PC-9 (cell line): Measurements from ENCODE around the gene TBPL1. TPM values are rescaled to one million over a fixed set of nuclear protein-coding genes. Genes with fewer than 3 reads are reported as not detected.

Experiments used
- BruUV-seq: library from RNA; stranded (reverse); fragments of 400-500 nt; replicated peaks from 2 replicates; lab custom pipeline; 2021; lab: Mats Ljungman, UMichigan
- CTCF ChIA-PET: fragments of 300-600 bp; sonication (Branson Sonifier 250); formaldehyde crosslinking; loops from one replicate; lab custom pipeline; 2022; ENCODE audit warnings: antibody characterized with exemption; lab: Charles Lee
- POLR2A ChIA-PET: fragments of 300-600 bp; sonication (Branson Sonifier 250); formaldehyde crosslinking; loops from one replicate; lab custom pipeline; 2022; ENCODE audit warnings: antibody characterized with exemption; ENCODE audit not compliant: unreplicated experiment; lab: Charles Lee
- DNase-seq, 2 experiments: peaks; one replicate each; pipeline versions ENCODE4 v3.0.0 to v3.0.0-alpha.2; 2015 to 2022; ENCODE audit warnings: mixed read lengths in 1 of 2
- H2AFZ ChIP-seq: fragments of 200-600 bp; sonication (generic); 2 replicates; pipeline ENCODE4 v1.8.1; 2017; ENCODE audit warnings: antibody characterized with exemption
- H3F3A ChIP-seq: fragments of 200-600 bp; sonication (generic); 2 replicates; pipeline ENCODE4 v1.8.1; 2017; ENCODE audit warnings: antibody characterized with exemption, mild to moderate bottlenecking, low read depth; ENCODE audit not compliant: insufficient read depth
- H3K27ac ChIP-seq: fragments of 200-600 bp; sonication (generic); 2 replicates; pipeline ENCODE4 v1.6.1; 2016; ENCODE audit warnings: mixed run types
- H3K27me3 ChIP-seq: fragments of 200-600 bp; sonication (generic); 2 replicates; pipeline ENCODE4 v1.6.1; 2016; ENCODE audit warnings: low read depth, mixed run types; ENCODE audit not compliant: insufficient read depth
- H3K36me3 ChIP-seq: fragments of 200-600 bp; sonication (generic); 2 replicates; pipeline ENCODE4 v1.6.1; 2016; ENCODE audit warnings: low read depth, mixed run types
- H3K4me1 ChIP-seq: fragments of 200-600 bp; sonication (generic); replicated peaks from 2 replicates; pipeline ENCODE4 v1.6.1; 2016; ENCODE audit warnings: mixed run types; ENCODE audit not compliant: insufficient read depth
- H3K4me2 ChIP-seq: fragments of 200-600 bp; sonication (generic); 2 replicates; pipeline ENCODE4 v1.6.1; 2017; ENCODE audit warnings: mixed run types
- H3K4me3 ChIP-seq: fragments of 200-600 bp; sonication (generic); 2 replicates; pipeline ENCODE4 v1.6.1; 2016; ENCODE audit warnings: mixed run types
- H3K79me2 ChIP-seq: fragments of 200-600 bp; sonication (generic); 2 replicates; pipeline ENCODE4 v1.6.1; 2017; ENCODE audit warnings: low read depth, mixed run types
- H3K9me2 ChIP-seq: fragments of 200-600 bp; sonication (generic); 2 replicates; pipeline ENCODE4 v1.8.1; 2017; ENCODE audit warnings: mild to moderate bottlenecking; ENCODE audit not compliant: insufficient read depth
- H3K9me3 ChIP-seq: fragments of 200-600 bp; sonication (generic); 2 replicates; pipeline ENCODE4 v1.8.1; 2016; ENCODE audit warnings: low read depth; ENCODE audit not compliant: insufficient read depth
- H4K20me1 ChIP-seq: fragments of 200-600 bp; sonication (generic); 2 replicates; pipeline ENCODE4 v1.8.1; 2017; ENCODE audit not compliant: insufficient read depth
- EZH2 ChIP-seq: fragments of 200-600 bp; sonication (generic); IDR thresholded peaks from 2 replicates; pipeline ENCODE4 v1.8.0; 2017; ENCODE audit warnings: antibody characterized with exemption, low read depth
- intact Hi-C: fragments of 100-400 bp; cut with micrococcal nuclease; formaldehyde crosslinking; loops from one replicate; pipeline ENCODE4 v1.10.0; 2022; ENCODE audit not compliant: unreplicated experiment
- total RNA-seq: library from RNA; stranded (reverse); gene quantifications from 2 replicates; pipeline ENCODE4 v1.2.3, GENCODE V29; 2021
- TF ChIP-seq, protein P1 (sequence below): fragments of 200-600 bp; sonication (generic); conservative IDR thresholded peaks from 2 replicates; pipeline ENCODE4 v1.6.1; 2017; ENCODE audit warnings: mixed run types, antibody characterized with exemption, mild to moderate bottlenecking, moderate library complexity

TBPL1 gene
- total RNA-seq, 1 experiment from 2014 or later, result 21.7 TPM

- Histone ChIP-seq H3K27ac (no peak overlapping the region), H3K4me3 (no peak overlapping the region), H3K27me3 (no peaks in the 10 kb centered on the region), H3K79me2 (peaks cover 71% of the 10 kb centered on the region), H3K9me3 (no peaks in the 10 kb centered on the region), H4K20me1 (peaks cover 2% of the 10 kb centered on the region; the same call in 1 of the 2 replicates), H3K4me2 (no peak overlapping the region), H3F3A (no peaks in the 10 kb centered on the region), H3K36me3 (no peaks in the 10 kb centered on the region), H3K4me1 (no peaks in the 10 kb centered on the region), H2AFZ (no peak overlapping the region), H3K9me2 (no peaks in the 10 kb centered on the region)
- TF ChIP-seq, protein P1, sequence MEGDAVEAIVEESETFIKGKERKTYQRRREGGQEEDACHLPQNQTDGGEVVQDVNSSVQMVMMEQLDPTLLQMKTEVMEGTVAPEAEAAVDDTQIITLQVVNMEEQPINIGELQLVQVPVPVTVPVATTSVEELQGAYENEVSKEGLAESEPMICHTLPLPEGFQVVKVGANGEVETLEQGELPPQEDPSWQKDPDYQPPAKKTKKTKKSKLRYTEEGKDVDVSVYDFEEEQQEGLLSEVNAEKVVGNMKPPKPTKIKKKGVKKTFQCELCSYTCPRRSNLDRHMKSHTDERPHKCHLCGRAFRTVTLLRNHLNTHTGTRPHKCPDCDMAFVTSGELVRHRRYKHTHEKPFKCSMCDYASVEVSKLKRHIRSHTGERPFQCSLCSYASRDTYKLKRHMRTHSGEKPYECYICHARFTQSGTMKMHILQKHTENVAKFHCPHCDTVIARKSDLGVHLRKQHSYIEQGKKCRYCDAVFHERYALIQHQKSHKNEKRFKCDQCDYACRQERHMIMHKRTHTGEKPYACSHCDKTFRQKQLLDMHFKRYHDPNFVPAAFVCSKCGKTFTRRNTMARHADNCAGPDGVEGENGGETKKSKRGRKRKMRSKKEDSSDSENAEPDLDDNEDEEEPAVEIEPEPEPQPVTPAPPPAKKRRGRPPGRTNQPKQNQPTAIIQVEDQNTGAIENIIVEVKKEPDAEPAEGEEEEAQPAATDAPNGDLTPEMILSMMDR, result no peak
- POLR2A ChIA-PET, result no interaction called here
- CTCF ChIA-PET, result no interaction called here
- DNase-seq, result no peak
- no TSS peak for BruUV-seq
- intact Hi-C loops, result no loop called here
These were observed 11.7 kb downstream of the TBPL1 start for GRCh38 chr6:133964702-133965101.

DNA sequence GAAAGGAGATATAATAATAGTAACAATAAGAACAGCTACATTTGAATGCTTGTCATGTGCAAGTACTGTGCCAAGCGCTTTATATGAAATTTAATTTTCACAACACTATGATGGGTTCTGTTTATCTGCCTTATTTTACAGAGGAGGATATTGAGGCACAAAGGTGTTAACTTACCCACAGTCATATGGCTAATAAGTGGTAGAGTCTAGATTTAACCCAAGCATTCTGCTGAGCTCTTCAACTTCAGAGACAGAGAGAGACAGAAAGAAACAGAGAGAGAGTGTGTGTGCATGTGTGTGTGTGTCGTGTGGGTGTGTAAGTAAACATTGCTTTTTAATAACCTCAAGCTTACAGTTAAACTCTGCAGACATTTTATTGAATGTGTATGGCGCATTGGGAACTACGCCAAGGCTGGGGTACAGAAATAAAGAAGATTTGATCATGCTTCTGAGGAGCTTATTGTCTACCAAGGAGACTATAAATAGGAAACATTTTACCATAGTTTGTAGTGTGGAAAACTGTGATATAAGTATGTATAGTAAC, 12.9 kb downstream of the TBPL1 start:
- BruUV-seq, result no TSS peak
- Histone ChIP-seq H3F3A (no peaks in the 10 kb centered on the region), H3K79me2 (peaks cover 67% of the 10 kb centered on the region), H2AFZ (no peak overlapping the region), H3K27ac (no peak overlapping the region), H3K4me2 (no peak overlapping the region), H3K27me3 (no peaks in the 10 kb centered on the region), H4K20me1 (no peaks in the 10 kb centered on the region; the same call in 1 of the 2 replicates), H3K9me3 (no peaks in the 10 kb centered on the region), H3K4me1 (no peaks in the 10 kb centered on the region), H3K4me3 (no peak overlapping the region), H3K36me3 (no peaks in the 10 kb centered on the region), H3K9me2 (no peaks in the 10 kb centered on the region)
- DNase-seq, result no peak
- CTCF ChIA-PET, result no interaction called here
- TF ChIP-seq EZH2, result no peak
- TF ChIP-seq, protein P1, result no peak
- intact Hi-C loops, result loop anchor here (2.0 kb wide), 1 partner anchor 13 kb away; the partner anchor contains the start of gene TBPL1
- POLR2A ChIA-PET, result no interaction called here

DNA sequence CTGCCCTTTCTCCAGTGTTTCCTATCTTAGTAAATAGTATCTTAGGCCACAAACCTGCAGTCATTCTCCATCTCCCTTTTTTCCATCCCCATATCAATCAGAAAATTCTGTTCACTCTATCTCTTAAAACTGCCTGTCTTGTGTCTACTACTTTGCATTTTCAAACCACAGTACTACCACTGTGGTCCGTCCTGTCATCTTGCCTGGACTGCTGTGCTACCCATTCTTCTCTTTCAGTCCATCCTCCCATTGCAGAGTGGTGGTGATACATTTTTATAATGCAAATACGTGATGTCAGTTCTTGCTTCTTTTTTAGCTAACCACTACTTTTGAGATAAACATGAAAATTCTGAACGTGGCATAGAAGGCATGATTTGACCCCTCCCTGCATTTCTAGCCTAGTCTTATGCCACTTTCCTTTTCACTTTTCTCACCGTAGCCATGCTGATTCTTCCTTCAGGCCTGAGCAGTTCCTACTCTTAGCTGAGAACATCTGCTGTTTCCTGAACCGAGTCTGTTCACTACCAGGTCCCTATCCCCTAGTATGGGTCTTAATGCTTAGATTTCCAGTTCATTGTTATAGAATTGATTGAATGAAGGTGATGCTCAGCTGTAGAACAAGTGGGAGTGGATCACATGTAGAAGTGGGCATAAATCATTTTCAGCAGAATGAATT, 13.8 kb downstream of the TBPL1 start:
- intact Hi-C loops, result loop anchor here (2.0 kb wide), 1 partner anchor 14 kb away; the partner anchor contains the start of gene TBPL1
- Histone ChIP-seq H3F3A (no peaks in the 10 kb centered on the region), H3K79me2 (peaks cover 66% of the 10 kb centered on the region), H3K9me3 (no peaks in the 10 kb centered on the region), H4K20me1 (no peaks in the 10 kb centered on the region; the same call in 1 of the 2 replicates), H3K36me3 (no peaks in the 10 kb centered on the region), H3K9me2 (no peaks in the 10 kb centered on the region), H3K27me3 (no peaks in the 10 kb centered on the region), H3K4me1 (no peaks in the 10 kb centered on the region), H2AFZ (no peak overlapping the region), H3K4me3 (no peak overlapping the region), H3K4me2 (no peak overlapping the region), H3K27ac (no peak overlapping the region)
- no peak for TF ChIP-seq EZH2
- TF ChIP-seq, protein P1, result no peak
- no peak for DNase-seq
- BruUV-seq, result no TSS peak
- POLR2A ChIA-PET, result no interaction called here
- CTCF ChIA-PET, result interaction anchor here (0.6 kb wide), 1 partner anchor 157 kb away, joined by 3 read pairs; no protein-coding TSS in a partner anchor
